SU-DHL-6 (cell line): ENCODE results near the gene KREMEN1.

ENCODE experiments used
- H2AFZ ChIP-seq: fragments of 200-600 bp; sonication (generic); 2 replicates; pipeline ENCODE4 v1.6.1; 2014; ENCODE audit warnings: low read depth, mild to moderate bottlenecking, moderate library complexity, mixed read lengths, antibody characterized with exemption, low read length; ENCODE audit not compliant: severe bottlenecking
- H3F3A ChIP-seq: fragments of 200-600 bp; shearing (Covaris generic); 2 replicates; pipeline ENCODE4 v1.6.0; 2016; ENCODE audit warnings: antibody characterized with exemption, mild to moderate bottlenecking; ENCODE audit not compliant: insufficient read depth
- H3K27ac ChIP-seq: fragments of 200-600 bp; sonication (generic); 2 replicates; pipeline ENCODE4 v1.5.1; 2016; ENCODE audit warnings: low read depth, mild to moderate bottlenecking, low read length, moderate library complexity, mixed read lengths
- H3K27me3 ChIP-seq: fragments of 200-600 bp; sonication (generic), shearing (Covaris generic); 2 replicates; pipeline ENCODE4 v1.6.0; 2014; ENCODE audit warnings: mild to moderate bottlenecking, low read length
- H3K36me3 ChIP-seq: fragments of 200-600 bp; sonication (generic); 2 replicates; pipeline ENCODE4 v1.6.1; 2014; ENCODE audit warnings: mild to moderate bottlenecking, low read length, mixed read lengths
- H3K4me2 ChIP-seq: fragments of 300-600, 200-600 bp; shearing (Covaris generic), sonication (generic); 2 replicates; pipeline ENCODE4 v1.6.0; 2014; ENCODE audit warnings: low read length, low read depth, mild to moderate bottlenecking; ENCODE audit not compliant: poor library complexity, severe bottlenecking
- H3K4me3 ChIP-seq: fragments of 200-600 bp; sonication (generic); 2 replicates; pipeline ENCODE4 v1.5.1; 2014; ENCODE audit warnings: antibody characterized with exemption, low read length, mild to moderate bottlenecking, mixed read lengths; ENCODE audit not compliant: insufficient read depth, poor library complexity, severe bottlenecking
- H3K79me2 ChIP-seq: fragments of 200-600 bp; sonication (generic); 2 replicates; pipeline ENCODE4 v1.6.1; 2014; ENCODE audit warnings: mild to moderate bottlenecking, low read length, moderate library complexity; ENCODE audit not compliant: insufficient read depth
- H3K9ac ChIP-seq: fragments of 200-600 bp; sonication (generic); 2 replicates; pipeline ENCODE4 v1.7.0; 2014; ENCODE audit warnings: mild to moderate bottlenecking, low read length
- H3K9me2 ChIP-seq: fragments of 200-600 bp; sonication (generic); replicated peaks from 2 replicates; pipeline ENCODE4 v1.6.1; 2014; ENCODE audit warnings: low read length; ENCODE audit not compliant: insufficient read depth
- H3K9me3 ChIP-seq: fragments of 200-600 bp; sonication (generic); 2 replicates; pipeline ENCODE4 v1.6.1; 2014; ENCODE audit warnings: low read length, mixed read lengths; ENCODE audit not compliant: insufficient read depth
- H4K20me1 ChIP-seq: fragments of 200-600 bp; sonication (generic); 2 replicates; pipeline ENCODE4 v1.6.1; 2014; ENCODE audit warnings: low read depth, mild to moderate bottlenecking, antibody characterized with exemption, low read length, moderate library complexity, mixed read lengths
- CTCF ChIP-seq: fragments of 200-600 bp; sonication (generic); IDR thresholded peaks from one replicate; pipeline ENCODE4 v1.5.1; 2017; ENCODE audit warnings: antibody characterized with exemption, mild to moderate bottlenecking, low read length, moderate library complexity; ENCODE audit not compliant: insufficient read depth, poor library complexity, severe bottlenecking
- EZH2phosphoT487 ChIP-seq: fragments of 200-600 bp; sonication (generic), shearing (Covaris generic); conservative IDR thresholded peaks from 2 replicates; pipeline ENCODE4 v1.6.1; 2018; ENCODE audit warnings: mild to moderate bottlenecking, antibody characterized with exemption, low read length, moderate library complexity, mixed read lengths

Gene KREMEN1

GRCh38 chr22:29050457-29050856 lies 22.4 kb upstream of the KREMEN1 start:
- TF ChIP-seq EZH2phosphoT487 (no peak), CTCF (no peak)
- H3K79me2 ChIP-seq, result no peaks in the 10 kb centered on the region
- no peak overlapping the region for H2AFZ ChIP-seq
- no peaks in the 10 kb centered on the region for H3F3A ChIP-seq
- H3K9me3 ChIP-seq, result no peaks in the 10 kb centered on the region
- H3K27ac ChIP-seq, result no peak overlapping the region
- no peaks in the 10 kb centered on the region for H3K36me3 ChIP-seq
- no peak overlapping the region for H3K9ac ChIP-seq
- H4K20me1 ChIP-seq, result no peaks in the 10 kb centered on the region
- no peaks in the 10 kb centered on the region for H3K27me3 ChIP-seq
- no peak overlapping the region for H3K4me2 ChIP-seq
- H3K9me2 ChIP-seq, result no peaks in the 10 kb centered on the region
- no peak overlapping the region for H3K4me3 ChIP-seq

DNA sequence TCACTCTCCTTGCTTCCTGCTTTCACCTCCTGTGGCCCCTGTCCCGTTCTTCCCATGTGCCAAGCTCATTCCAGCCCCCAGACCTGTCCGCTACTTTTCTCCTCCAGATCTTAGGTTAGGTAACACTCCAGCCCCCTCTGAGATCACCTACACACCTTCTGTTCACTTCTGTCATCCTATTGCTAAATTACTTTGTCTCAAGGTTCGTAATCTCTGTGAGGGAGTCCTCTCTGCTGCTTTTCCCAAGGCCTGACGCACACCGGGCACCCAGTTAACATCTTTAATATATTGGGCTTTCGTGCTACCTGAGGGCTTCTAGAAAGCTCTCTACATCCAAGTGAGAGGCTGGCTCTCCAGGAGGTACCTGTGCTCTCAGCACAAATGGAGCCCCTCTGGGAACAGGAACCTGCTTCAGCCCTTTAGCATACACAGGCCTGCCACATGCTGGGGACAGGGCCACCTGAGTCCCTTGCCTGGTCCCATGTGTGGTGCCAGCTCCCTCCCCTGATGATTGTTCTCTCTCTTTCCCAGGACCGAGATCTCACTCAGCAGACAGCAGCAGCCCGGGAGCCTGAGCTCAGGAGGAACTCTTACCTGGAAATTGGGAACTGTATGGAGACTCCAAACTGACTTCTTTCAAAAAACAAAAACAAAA lies 19.7 kb upstream of the KREMEN1 start:
- Histone ChIP-seq H3K79me2 (no peaks in the 10 kb centered on the region), H3K9me3 (no peaks in the 10 kb centered on the region), H3F3A (no peaks in the 10 kb centered on the region), H3K4me3 (no peak overlapping the region), H3K27ac (no peak overlapping the region), H4K20me1 (no peaks in the 10 kb centered on the region), H3K4me2 (no peak overlapping the region), H3K9ac (no peak overlapping the region), H3K36me3 (no peaks in the 10 kb centered on the region), H3K27me3 (no peaks in the 10 kb centered on the region), H3K9me2 (no peaks in the 10 kb centered on the region), H2AFZ (no peak overlapping the region)
- TF ChIP-seq EZH2phosphoT487 (no peak), CTCF (no peak)

- H3K9ac ChIP-seq, result no peak overlapping the region
- no peak overlapping the region for H3K27ac ChIP-seq
- H3K9me2 ChIP-seq, result no peaks in the 10 kb centered on the region
- no peaks in the 10 kb centered on the region for H3K27me3 ChIP-seq
- no peaks in the 10 kb centered on the region for H4K20me1 ChIP-seq
- H2AFZ ChIP-seq, result no peak overlapping the region
- no peaks in the 10 kb centered on the region for H3K36me3 ChIP-seq
- H3F3A ChIP-seq, result no peaks in the 10 kb centered on the region
- H3K79me2 ChIP-seq, result no peaks in the 10 kb centered on the region
- no peaks in the 10 kb centered on the region for H3K9me3 ChIP-seq
- no peak overlapping the region for H3K4me2 ChIP-seq
- TF ChIP-seq CTCF, result no peak
- H3K4me3 ChIP-seq, result no peak overlapping the region
Observed at GRCh38 chr22:29054251-29054767, 18.5 kb upstream of the KREMEN1 start.
